IPS-20b (cell line): Measurements from ENCODE around the gene BANF2.

ENCODE experiments used
- H3K27ac ChIP-seq: one replicate; pipeline ENCODE4 v1.5.1; 2013; ENCODE audit warnings: low read length
- H3K27me3 ChIP-seq: 2 replicates; pipeline ENCODE4 v1.6.1; 2013; ENCODE audit warnings: mild to moderate bottlenecking, low read length, inconsistent platforms; ENCODE audit not compliant: insufficient read depth
- H3K36me3 ChIP-seq: 2 replicates; pipeline ENCODE4 v1.6.1; 2013; ENCODE audit warnings: low read depth, mild to moderate bottlenecking, inconsistent platforms, low read length, moderate library complexity; ENCODE audit not compliant: insufficient read depth
- H3K4me1 ChIP-seq: 2 replicates; pipeline ENCODE4 v1.6.1; 2013; ENCODE audit warnings: mild to moderate bottlenecking, control low read depth, inconsistent platforms, low read length, moderate library complexity; ENCODE audit not compliant: insufficient read depth
- H3K4me3 ChIP-seq: 2 replicates; pipeline ENCODE4 v1.5.1; 2013; ENCODE audit warnings: mild to moderate bottlenecking, low read length, inconsistent platforms
- H3K9ac ChIP-seq: 2 replicates; pipeline ENCODE4 v1.6.1; 2013; ENCODE audit warnings: low read depth, mild to moderate bottlenecking, inconsistent platforms, low read length, moderate library complexity
- H3K9me3 ChIP-seq: 2 replicates; pipeline ENCODE4 v1.6.1; 2013; ENCODE audit warnings: mild to moderate bottlenecking, low read depth, low read length, inconsistent platforms; ENCODE audit not compliant: insufficient read depth

The BANF2 gene

GRCh38 chr20:17699931-17700351 is at the start of gene BANF2:
BANF2 (plus strand) TSS chr20:17699966; CDS start chr20:17725026, 25,060 bp downstream.
- no peak within 1 kb of the TSS for H3K4me3 ChIP-seq
- H3K27ac ChIP-seq, result no peak within 1 kb of the TSS
- H3K9me3 ChIP-seq, result no peaks in the 10 kb centered on the region
- H3K36me3 ChIP-seq, result no peaks in the 10 kb centered on the region
- H3K9ac ChIP-seq, result no peak within 1 kb of the TSS
- no peaks in the 10 kb centered on the region for H3K4me1 ChIP-seq
- H3K27me3 ChIP-seq, result no peaks in the 10 kb centered on the region

- H3K9ac ChIP-seq, result no peak overlapping the region
- peaks cover 19% of the 10 kb centered on the region for H3K36me3 ChIP-seq
- no peaks in the 10 kb centered on the region for H3K9me3 ChIP-seq
- no peak overlapping the region for H3K4me3 ChIP-seq
- H3K27ac ChIP-seq, result no peak overlapping the region
- no peaks in the 10 kb centered on the region for H3K27me3 ChIP-seq
- peaks cover 6% of the 10 kb centered on the region; the same call in 1 of the 2 replicates for H3K4me1 ChIP-seq
Measured at GRCh38 chr20:17650301-17651128, 49.3 kb upstream of the BANF2 start.

- no peaks in the 10 kb centered on the region for H3K9me3 ChIP-seq
- H3K4me3 ChIP-seq, result no peak overlapping the region
- no peak overlapping the region for H3K27ac ChIP-seq
- peaks cover 11% of the 10 kb centered on the region; the same call in 1 of the 2 replicates for H3K4me1 ChIP-seq
- no peaks in the 10 kb centered on the region for H3K27me3 ChIP-seq
- H3K36me3 ChIP-seq, result peaks cover 23% of the 10 kb centered on the region
- no peak overlapping the region for H3K9ac ChIP-seq
Measured at GRCh38 chr20:17651129-17651759, 48.5 kb upstream of the BANF2 start.

DNA sequence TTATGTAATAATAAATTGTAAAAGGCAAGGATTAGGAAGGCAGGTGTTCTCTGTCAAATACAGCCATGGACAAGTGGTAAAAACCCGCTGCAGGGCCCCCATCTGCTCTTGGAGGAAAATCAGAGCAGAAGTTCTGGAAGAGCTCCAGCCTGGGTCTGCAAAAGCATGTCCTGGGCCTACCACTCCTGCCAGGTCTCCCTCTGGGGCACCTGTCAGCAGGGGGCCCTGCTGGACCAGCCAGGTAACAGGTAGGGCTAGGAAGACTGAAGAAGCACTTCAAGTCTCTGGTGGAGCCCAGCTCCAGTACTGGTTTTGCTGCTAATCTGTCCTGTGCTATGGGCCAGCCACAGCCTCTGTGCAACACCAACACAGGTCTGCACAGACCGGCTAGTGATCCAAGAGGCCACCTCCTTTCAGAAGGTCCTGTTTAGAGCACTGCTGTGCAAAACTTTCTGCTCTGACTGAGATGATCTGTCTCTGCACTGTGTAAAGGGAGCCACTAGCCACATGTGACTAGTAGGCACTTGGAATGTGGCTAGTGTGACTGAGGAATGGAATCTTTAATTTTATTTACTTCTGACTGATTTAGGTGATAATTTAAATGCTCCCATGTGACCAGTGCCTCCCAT is 47.9 kb upstream of the BANF2 start:
- no peak overlapping the region for H3K9ac ChIP-seq
- no peak overlapping the region for H3K27ac ChIP-seq
- H3K4me1 ChIP-seq, result peaks cover 13% of the 10 kb centered on the region; the same call in 1 of the 2 replicates

GRCh38 chr20:17652411-17652810 is 47.4 kb upstream of the BANF2 start:
- Histone ChIP-seq H3K4me3 (no peak overlapping the region), H3K36me3 (peaks cover 29% of the 10 kb centered on the region), H3K9me3 (no peaks in the 10 kb centered on the region), H3K27ac (no peak overlapping the region), H3K9ac (no peak overlapping the region), H3K27me3 (no peaks in the 10 kb centered on the region), H3K4me1 (peaks cover 13% of the 10 kb centered on the region; the same call in 1 of the 2 replicates)

More for the DNA sequence above, 47.9 kb upstream of the BANF2 start:
- no peaks in the 10 kb centered on the region for H3K27me3 ChIP-seq
- no peak overlapping the region for H3K4me3 ChIP-seq
- no peaks in the 10 kb centered on the region for H3K9me3 ChIP-seq
- peaks cover 29% of the 10 kb centered on the region for H3K36me3 ChIP-seq

DNA sequence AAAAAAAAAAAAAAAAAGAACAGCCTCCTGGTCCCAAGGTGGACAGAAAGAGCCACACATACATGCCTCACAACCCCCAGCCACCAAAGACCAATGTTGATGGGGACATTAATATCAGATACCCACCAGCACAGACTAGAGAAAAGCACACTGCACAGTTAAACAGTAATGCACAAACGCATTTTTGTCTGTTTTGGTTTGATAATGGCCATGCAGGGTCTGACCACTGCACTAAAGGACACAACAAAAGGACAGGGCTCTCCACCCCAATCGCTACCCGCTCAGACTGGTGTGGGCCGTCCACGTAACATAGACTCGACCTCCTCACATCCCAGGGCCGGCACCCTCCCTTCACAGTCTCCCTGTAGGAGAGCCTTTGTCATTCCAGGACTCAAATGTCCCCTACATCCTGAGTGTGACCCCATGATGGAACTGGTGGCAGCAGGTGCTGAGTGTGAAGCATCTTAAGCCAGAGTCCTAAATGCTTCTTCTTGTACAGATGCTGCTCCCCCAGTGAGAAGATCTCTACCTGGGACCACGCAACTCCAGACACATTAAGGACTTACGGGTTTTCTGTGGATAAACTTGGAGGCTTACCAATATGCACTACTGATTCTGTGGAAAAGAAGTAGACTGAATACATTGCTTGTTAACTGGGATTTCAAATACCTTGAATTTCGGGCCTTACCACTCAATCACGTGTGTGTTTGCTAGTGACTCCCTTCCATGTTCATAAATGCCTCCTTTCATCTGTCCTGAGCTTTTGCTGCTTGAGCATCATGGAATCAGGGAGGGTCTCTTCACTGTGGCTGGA is 45.7 kb upstream of the BANF2 start:
- H3K27ac ChIP-seq, result no peak overlapping the region
- peaks cover 10% of the 10 kb centered on the region; the same call in 1 of the 2 replicates for H3K4me1 ChIP-seq
- no peak overlapping the region for H3K9ac ChIP-seq
- peaks cover 5% of the 10 kb centered on the region for H3K9me3 ChIP-seq
- peaks cover 43% of the 10 kb centered on the region for H3K36me3 ChIP-seq
- H3K27me3 ChIP-seq, result no peaks in the 10 kb centered on the region
- H3K4me3 ChIP-seq, result no peak overlapping the region

DNA sequence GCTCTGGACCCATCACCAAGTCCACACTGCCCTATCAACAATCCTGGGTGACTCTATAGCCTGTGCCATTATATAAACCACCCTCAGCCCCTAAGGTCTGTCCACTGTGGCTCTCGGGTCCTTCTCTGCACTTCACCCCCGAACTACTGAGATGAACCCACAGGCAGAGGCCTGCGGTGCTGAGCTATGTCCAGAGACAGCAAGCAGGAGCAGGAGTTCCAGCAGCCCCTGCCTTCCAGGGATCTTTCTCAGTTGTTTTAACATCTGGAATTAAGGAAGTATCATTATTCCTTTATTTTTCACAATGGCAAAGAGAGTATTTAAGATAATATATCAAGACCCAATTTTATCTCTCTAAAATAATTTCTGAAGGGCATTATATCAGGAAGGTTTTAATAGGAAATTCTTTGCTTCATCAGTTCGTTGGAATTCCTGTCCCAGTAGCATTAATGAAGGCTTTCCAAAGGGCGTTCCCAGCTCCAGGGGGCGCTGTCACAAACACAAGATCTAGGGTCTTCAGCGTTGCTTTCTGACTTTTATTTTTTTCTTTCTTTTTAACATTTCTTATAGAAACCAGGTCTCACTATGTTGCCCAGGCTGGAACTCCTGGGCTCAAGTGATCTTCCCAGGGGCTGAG is 45.0 kb upstream of the BANF2 start:
- Histone ChIP-seq H3K4me1 (peaks cover 10% of the 10 kb centered on the region; the same call in 1 of the 2 replicates), H3K9ac (no peak overlapping the region), H3K4me3 (no peak overlapping the region), H3K27me3 (no peaks in the 10 kb centered on the region), H3K36me3 (peaks cover 46% of the 10 kb centered on the region), H3K9me3 (peaks cover 5% of the 10 kb centered on the region), H3K27ac (no peak overlapping the region)

DNA sequence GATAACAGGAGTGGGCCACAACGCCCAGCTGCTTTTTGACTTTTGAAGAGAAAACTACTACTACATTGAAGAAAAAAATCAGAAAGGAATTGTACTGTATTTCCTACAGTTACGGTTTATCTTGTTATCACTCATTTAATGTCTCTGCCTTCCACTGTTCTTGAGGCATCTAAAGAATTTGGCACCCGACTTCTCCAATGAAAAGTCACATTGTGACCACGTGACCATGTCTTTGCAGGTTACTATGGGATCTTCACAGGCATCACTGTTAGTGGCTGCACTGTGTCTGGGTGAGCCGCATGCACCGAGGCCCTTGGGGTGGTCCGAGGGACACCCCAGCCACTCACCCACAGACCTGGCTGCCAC is 44.5 kb upstream of the BANF2 start:
- Histone ChIP-seq H3K27ac (no peak overlapping the region), H3K4me1 (peaks cover 10% of the 10 kb centered on the region; the same call in 1 of the 2 replicates), H3K9ac (no peak overlapping the region), H3K36me3 (peaks cover 51% of the 10 kb centered on the region), H3K4me3 (no peak overlapping the region), H3K27me3 (no peaks in the 10 kb centered on the region), H3K9me3 (peaks cover 5% of the 10 kb centered on the region)

DNA sequence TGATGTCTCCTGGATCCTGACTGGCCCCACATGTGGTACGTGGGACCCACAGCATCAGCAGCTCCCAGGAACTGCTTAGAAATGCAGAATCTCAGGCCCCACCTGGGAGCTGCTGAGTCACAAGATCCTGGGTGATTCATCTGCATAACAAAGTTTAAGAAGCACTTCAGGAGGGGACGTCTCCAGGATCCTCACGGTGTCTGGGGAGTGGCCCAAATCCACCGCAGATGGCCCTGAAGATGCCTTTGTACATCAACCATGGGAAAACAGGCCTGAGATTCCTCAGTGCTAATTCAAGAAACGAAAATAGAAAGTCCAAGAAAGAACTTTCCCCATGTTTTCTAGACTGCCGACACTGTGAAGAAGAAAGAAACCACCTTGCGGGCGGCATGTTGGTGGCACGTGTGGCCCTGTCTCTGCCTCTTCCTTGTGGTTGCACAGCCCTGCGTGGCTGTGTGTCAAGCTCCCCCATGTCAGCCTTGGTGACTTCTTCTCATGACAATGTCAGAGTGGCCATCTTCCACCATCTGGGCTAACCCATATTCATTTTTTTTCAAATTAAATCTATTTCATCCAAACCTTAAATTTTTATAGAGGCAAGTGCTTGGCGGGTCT is 43.8 kb upstream of the BANF2 start:
- Histone ChIP-seq H3K9me3 (peaks cover 5% of the 10 kb centered on the region), H3K4me1 (peaks cover 10% of the 10 kb centered on the region; the same call in 1 of the 2 replicates), H3K4me3 (no peak overlapping the region), H3K36me3 (peaks cover 49% of the 10 kb centered on the region), H3K9ac (no peak overlapping the region), H3K27ac (no peak overlapping the region), H3K27me3 (no peaks in the 10 kb centered on the region)

DNA sequence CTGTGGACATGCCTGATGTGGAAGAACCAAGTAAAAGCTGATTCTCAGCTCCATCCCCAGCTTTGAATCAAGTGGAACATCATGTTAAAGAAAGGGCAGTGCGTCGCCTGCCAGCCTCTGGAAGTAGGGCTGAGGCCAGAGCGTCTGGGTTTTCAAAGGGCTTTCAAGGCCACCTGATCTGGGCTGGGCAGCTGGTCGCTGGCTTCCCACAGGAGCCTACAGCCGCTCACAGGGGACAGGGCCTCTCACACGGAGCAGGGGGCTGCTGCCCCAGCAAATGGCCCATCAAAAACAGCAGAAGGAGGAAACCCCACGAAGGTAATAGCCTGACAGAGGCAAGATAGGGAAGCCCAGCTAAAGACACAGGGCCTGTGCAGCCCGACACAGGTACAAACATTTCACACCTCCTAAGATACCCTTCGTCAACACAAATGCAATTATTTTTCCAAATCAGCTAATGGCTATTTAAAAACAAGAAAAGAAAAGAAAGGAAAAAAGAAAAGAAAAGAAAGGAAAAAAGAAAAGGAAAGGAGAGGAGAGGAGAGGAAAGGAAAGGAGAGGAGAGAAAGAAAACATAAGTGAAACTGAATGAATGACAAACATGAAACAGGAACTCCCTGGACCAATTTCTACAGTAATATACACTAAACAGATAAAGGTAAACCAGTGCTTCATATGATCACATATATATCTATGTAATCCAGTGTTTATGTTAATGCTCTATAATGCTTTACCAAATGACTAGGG is 42.5 kb upstream of the BANF2 start:
- Histone ChIP-seq H3K27me3 (no peaks in the 10 kb centered on the region), H3K9me3 (peaks cover 5% of the 10 kb centered on the region), H3K9ac (no peak overlapping the region), H3K27ac (no peak overlapping the region), H3K4me3 (no peak overlapping the region), H3K4me1 (peaks cover 10% of the 10 kb centered on the region; the same call in 1 of the 2 replicates), H3K36me3 (peaks cover 45% of the 10 kb centered on the region)
